Activated naive CD4-positive, alpha-beta T cell treated with Interleukin-2 at 50 U/mL for 16 hours (primary cell): ENCODE results near the gene SMG1.
"Not testable (repeated sequence)": the region's sequence is repeated elsewhere in the genome, so short reads cannot be mapped to it uniquely, and the experiment has no call there.

Experiments used
- DNase-seq: peaks from one replicate; pipeline ENCODE4 v3.0.0-alpha.2; 2020

Gene SMG1

DNA sequence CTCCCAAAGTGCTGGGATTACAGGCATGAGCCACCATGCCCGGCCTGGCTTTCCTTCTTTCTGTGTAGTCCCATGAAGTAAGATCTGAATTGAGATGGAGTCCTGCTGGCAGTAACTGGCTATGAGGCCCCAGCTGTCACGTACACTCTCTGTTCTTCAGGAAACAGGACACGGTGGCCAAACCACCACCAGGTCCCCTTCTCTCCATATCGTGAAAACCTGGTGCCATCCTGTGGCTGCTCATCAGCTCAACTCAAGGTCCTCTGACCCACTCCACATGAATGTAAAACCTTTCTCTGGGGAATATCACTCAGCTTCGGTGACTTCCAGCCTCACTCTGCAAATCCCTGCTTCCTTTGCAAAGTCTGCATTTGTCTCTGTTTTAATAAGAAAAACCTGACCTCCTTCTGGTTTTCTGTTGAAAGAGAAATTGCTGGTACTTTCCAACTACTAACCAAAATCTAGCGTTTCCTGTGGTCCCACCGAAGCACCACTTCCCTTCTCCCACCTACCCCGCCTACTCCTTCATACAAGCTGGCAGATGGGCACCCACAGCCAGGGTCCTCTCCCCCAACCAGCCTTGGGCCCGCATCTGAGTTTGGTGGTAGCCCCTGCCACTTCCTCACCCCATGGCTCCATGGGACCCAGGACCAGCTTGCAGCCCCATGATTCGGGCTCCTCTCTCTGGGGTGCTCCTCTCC is 168.1 kb downstream of the SMG1 start:
- DNase-seq: not testable (repeated sequence)

DNA sequence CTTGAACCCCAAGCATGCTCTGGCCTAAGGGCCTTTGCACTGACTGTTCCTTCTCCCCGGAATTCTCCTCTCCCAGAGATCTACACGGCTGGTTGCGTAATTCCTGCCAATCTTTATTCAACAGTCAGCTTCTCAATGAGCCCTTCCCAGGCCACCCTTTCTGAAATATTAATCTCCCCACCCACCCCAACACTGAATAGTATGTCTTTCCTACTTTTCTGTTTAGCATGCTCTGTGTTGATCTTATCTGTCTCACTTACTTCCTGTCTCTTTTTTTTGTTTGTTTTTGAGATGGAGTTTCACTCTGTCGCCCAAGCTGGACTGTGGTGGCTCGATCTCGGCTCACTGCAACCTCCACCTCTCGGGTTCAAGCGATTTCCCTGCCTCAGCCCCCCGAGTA is 169.6 kb downstream of the SMG1 start:
- DNase-seq: not testable (repeated sequence)
